Hematopoietic multipotent progenitor cell (in vitro differentiated cells): Measurements from ENCODE around the gene TAS2R40. TPM values are rescaled to one million over a fixed set of nuclear protein-coding genes. Genes with fewer than 3 reads are reported as not detected.
A peak's percentile ranks its signal among the peaks of the same experiment; 100 is the strongest.

Source experiments
- DNase-seq, 3 donors: peaks; one replicate each; pipeline ENCODE4 v3.0.0-alpha.2; 2011 to 2015; ENCODE audit warnings: low read depth in 2 of 3, low spot score in 2 of 3
- total RNA-seq: library from RNA; depleted of rRNA; stranded (reverse); fragments of >200 nt; gene quantifications from one replicate; pipeline ENCODE4 v1.2.3, GENCODE V29; 2012

The TAS2R40 gene
- total RNA-seq, 1 donor, result not detected

DNA sequence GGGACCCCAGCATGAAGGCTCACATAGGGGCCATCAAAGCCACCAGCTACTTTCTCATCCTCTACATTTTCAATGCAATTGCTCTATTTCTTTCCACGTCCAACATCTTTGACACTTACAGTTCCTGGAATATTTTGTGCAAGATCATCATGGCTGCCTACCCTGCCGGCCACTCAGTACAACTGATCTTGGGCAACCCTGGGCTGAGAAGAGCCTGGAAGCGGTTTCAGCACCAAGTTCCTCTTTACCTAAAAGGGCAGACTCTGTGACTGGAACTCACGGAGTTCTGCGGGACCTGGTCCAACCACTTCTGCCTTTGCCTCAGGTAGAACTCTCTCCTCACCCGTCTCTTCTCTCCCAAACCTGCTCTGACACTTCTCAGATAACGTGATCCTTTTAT, 945 bp downstream of the TAS2R40 start:
- peak in 1 of 3 donors; percentile 73 for DNase-seq

DNA sequence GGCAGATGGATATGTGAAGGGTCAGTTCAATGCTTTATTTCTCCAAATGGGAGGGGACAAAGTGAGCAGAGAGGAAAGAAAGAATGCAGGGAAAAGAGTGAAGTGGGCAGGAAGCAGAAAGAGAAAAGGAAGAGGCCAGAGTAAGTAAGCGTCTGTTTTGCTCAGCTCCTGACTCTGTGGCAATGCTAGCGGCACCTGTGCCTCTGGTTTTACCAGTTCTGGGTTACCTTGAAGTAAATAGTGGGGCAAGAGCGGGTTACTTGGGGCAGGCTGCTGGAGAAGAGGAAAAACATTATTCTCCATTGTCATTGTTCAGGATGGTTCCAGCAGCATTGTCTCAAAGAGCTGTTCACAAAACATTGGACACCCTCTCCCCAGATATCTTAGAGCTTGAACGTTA, 1.9 kb downstream of the TAS2R40 start:
- no peak for DNase-seq

- no peak for DNase-seq
These were observed 3.2 kb downstream of the TAS2R40 start for GRCh38 chr7:143225047-143225446.

DNA sequence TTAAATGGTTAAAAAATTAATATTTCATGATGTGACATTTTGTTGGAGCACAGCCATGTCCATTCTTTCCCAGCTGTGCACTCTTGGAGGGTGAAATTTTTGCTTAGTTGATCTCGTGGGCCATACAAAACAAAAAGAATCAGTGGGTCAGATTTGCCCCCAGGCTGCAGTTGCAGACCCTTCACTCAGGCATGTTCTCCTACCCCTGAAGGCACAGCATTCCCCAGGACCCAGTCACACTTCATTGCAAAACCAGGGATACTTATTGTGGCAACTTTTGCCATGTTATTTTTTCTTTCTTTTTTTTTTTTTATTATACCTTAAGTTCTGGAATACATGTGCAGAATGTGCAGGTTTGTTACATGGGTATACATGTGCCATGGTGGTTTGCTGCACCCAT, 6.0 kb downstream of the TAS2R40 start:
- DNase-seq, result no peak

DNA sequence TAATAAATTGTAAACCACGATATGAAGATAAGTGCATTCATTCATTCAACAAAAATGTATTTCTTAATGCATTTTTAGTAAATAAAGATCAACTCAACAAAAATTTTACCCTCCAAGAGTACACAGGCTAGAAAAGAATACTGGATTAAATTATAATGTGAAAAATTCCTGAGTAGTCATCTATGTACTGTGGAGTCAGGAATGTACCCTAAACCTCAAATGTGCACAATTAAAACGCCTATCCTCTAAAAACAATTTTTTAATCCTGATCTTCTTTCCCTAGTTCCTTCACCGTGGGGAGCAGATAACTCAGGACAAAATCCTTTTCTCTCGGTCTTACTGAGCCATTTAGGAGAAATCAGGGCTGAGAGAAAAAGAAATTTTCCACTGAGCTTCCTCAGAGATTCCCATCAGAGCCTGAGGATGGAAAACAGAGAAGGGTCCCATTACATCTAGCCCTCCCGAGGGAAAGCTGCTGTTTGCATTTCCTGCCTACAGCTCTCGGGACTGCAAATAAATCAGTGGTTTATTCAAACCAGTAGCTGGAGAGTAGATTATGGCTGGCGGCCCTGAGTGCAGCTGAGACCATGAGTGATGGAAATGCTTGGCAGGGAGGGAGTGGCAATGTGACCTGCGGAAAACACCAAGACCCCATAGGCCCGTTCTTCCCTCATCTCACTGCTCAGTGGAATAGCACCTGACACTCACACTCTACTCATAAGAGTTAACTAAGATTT, 7.4 kb downstream of the TAS2R40 start:
- DNase-seq, result no peak

DNA sequence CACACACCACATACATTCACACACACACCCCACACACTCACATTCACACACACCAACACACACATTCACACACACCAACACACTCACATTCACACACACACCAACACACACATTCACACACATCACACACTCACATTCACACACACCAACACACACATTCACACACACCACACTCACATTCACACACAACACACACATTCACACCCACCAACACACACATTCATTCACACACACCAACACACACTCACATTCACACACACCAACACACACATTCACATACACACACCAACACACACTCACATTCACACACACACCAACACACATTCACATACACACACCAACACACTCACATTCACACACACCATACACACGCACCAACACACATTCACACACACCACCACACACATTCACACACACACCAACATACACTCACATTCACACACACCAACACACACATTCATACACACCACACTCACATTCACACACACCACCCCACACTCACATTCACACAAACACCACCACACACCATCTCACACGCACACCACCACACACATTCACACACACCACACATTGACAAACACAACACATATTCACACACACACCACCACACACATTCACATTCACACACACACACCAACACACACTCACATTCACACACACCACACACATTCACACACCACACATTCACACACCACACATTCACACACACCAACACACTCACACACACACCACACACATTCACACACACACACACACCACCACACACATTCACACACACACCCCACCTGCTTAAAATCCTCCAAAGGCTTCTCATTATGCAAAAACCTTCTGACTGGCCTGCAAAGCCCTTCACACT, 9.0 kb downstream of the TAS2R40 start:
- no peak for DNase-seq

- no peak for DNase-seq
These were observed 12.1 kb downstream of the TAS2R40 start for GRCh38 chr7:143233816-143234532.

DNA sequence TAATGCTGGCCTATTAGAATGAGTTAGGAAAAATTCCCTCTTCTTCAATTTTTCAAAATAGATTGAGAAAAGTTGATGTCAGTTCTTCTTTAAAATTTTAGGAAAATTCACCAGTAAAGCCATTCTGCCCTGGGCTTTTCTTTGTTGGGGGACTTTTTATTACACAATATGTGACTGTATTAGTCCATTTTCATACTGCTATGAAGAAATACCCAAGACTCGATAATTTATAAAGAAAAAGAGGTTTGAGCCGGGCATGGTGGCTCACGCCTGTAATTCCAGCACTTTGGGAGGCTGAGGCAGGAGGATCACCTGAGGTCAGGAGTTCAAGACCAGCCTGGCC, 12.7 kb downstream of the TAS2R40 start:
- DNase-seq, result no peak

DNA sequence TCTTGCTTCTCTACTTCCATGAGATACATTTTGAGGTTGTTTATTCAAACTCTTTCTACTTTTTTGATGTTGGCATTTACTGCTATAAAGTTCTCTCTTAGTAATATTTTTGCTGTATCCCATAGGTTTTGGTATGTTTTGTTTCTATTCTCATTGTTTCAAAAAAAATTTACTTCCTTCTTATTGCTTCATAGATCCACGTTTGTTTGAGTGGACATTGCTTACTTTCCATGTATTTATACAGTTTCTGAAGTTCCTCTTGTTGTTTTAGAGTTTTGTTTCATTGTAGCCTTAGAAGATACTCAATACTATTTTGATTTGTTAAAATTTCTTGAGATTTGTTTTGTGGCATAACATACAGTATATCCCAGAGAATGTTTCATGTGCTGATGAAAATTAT, 13.7 kb downstream of the TAS2R40 start:
- DNase-seq, result no peak

DNA sequence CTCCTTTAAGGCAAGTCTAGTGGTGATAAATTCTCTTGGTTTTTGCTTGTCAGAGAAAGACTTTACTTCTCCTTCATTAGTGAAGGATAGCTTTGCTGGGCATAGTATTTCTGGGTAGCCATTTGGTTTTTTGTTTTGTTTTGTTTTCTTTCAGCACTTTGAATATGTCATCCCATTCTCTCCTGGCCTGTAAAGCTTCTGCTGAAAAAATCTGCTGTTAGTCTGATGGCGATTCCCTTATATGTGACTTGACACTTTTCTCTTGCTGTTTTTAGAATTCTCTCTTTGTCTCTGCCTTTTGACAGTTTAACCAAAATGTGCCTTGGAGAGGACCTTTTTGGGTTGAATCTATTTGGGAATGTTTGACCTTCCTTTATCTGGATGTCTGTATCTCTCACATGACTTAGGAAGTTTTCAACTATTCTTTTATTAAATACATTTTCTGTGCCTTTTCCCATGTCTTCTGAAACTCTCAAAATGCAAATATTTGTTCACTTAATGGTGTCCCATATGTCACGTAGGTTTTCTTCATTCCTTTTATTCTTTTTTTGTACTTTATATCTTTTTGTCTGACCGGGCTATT, 14.7 kb downstream of the TAS2R40 start:
- DNase-seq, result no peak

GRCh38 chr7:143237366-143237765, 15.5 kb downstream of the TAS2R40 start:
- no peak for DNase-seq

DNA sequence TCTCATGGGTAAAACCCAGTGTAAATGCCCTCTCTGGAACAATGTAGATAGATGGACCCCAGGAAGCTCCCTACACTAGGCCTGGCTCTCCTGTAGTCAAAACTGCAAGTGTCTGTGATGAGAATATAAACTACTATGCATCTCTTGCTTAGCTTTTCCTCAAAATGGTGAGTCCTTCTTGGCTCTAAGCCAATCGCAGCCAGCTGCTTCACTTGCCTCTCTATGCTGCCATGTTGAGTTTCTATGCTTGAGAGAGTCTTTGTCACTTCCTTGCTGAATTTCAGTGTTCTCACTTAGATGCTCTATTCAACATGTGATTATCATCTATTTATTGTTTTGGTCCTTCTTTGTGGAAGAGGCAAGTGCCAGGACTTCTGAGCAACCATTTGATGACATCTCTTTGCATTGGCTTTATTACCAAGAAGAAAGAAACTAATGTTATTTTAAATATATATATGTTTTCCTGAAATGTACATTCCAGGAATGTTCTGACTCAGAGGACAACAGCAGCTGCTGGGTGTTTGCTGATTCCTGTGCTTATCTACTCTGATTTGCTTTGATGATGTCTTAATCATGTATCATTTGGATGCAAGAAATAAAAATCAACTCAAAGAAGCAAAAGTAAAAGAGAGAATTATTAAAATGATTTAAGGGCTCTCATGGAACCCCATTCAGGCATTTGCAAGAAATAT, 16.6 kb downstream of the TAS2R40 start:
- DNase-seq, result no peak

DNA sequence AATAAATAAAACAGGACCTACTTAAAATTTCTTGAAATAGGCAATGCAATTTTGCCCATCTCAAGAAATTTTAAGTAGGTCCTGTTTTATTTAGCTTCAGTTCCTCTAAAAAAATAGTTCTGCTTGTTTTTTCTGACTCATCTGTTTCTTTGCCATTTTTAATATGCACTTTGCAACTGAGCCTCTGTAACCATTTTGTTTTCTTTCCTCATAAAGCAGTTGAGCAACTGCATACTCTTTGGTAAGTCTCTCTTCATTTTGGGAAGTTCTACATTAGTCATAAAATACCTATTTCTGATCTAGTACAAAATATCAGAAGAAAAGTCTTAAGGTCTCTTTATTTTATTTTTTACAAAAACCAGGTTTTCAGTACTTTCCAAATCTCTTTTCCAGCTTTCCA, 18.0 kb downstream of the TAS2R40 start:
- DNase-seq, result peak in 1 of 3 donors; percentile 30

DNA sequence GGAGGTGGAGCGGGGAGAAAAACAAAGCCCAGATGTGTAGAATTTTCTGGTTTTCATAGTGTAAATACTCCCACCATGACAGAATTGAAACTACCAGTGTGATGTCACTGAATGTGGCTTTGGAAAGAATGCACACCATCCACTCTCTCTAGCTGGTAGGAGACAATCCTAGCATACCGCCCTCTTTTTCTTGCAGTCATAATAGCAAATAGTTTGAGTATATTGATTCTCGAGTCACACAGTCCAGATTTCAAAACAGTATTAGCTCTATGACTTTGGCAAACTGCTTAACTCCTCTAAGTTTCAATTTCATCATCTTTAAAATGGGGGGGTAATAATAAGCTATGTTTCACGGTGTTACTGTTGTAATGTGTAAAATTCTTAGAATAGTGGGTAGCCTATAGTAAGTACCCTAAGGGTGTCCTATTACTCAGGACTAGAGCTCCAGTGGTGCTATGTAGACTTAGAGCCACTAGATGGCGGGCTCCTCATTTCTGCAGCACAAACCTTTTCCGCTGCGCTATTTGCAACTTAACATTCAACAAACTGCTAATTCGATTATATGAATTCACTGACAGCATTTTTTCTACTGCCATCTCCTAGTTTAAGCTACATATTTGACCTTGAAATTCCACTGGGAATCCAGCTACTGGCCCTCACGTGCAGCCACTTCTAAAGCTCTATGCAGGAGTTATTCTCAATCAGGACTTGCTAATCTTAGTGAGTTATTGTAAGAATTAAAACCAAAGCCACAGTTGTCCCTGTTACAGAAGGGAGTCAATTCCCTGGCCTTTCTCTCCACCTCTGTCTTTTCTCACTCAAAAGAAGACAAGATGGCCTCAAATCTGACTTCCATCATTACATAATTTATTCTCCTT, 18.7 kb downstream of the TAS2R40 start:
- peak; percentile 40 to 85 (median 73) for DNase-seq

DNA sequence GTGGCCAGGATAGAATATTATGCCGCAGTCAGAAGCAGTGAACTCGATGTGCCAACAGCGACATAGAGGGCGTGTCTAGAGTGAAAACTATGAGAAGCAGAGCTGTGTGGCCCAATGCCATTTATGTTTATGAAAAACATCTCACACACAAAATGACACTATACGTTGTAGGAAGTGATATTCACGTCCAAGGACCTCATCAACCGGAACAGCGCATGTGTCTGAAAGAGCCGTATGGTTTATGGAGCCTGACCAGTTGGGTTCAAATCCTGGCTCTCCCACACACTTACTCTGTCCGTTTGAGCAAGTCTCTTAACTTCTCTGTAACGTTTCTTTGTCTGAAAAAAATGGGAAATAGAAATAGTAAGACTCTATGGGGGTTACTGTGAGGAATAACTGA, 20.5 kb downstream of the TAS2R40 start:
- DNase-seq, result no peak

DNA sequence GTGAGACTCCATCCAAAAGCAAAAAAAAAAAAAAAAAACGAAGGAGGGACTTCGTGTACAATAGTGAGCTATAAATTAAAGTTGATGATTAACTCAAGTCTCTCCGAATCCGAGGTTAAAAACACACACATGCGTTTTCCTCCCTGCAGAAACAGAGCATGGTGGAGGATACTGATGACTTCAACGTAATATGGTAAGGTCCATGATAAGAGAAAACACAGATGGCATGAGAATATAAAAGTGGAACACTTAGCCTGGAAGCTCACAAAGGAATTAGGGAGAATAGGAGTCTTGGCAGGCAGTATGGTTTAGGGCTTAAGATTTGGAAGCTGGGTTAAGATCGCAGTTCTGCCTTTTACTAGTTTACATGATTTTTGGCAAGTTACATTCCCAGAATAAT, 21.3 kb downstream of the TAS2R40 start:
- DNase-seq, result no peak

DNA sequence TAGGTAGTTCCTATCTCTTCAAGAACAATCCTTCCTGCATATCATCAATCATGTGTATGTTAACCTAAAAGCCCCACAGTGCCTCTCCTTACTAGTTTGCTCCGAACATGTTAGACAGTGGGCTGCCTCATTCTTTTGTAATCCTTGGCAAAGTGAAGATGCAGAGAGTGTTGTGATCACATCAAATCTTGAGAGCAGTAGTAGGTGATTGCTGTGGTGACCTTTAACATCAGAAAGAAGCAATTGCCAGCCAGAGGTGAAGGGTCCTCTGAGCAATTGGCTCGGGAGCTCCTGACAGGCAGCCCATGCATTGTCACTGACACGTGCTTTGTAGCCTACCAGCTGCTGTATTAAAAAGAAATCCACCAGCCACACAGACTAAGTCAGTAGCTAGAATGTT, 21.8 kb downstream of the TAS2R40 start:
- no peak for DNase-seq

DNA sequence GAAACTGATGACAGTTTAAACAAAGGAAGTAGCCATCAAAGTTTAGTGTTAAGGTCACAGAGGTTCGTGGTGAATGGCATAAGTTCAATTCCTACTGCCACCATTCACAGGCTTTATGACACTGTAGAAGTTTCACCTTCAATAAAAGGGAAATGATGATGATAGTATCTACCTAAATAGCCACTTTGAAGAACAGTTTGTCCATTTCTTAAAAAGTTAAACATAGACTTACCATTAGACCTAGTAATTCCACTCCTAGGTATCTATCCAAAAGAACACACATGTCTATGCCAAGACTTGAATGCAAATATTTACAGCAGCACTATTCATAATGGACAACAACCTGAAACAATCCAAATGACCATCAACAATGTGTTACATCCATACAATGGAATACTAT, 22.5 kb downstream of the TAS2R40 start:
- DNase-seq, result no peak

- no peak for DNase-seq
These were observed 23.3 kb downstream of the TAS2R40 start for GRCh38 chr7:143245123-143245522.

GRCh38 chr7:143247372-143247771, 25.5 kb downstream of the TAS2R40 start:
- DNase-seq, result no peak
